NB4 (cell line): ENCODE measurements around the gene NR0B2.
A peak's percentile ranks its signal among the peaks of the same experiment; 100 is the strongest.

Source experiments
- CTCF ChIP-seq: IDR thresholded peaks from one replicate; pipeline ENCODE4 v1.5.1; 2012; ENCODE audit warnings: low read depth, low read length
- MAX ChIP-seq: IDR thresholded peaks from 2 replicates; pipeline ENCODE4 v1.6.1; 2011; ENCODE audit warnings: low read depth, low read length
- MYC ChIP-seq: IDR thresholded peaks from 2 replicates; pipeline ENCODE4 v1.6.1; 2011; ENCODE audit warnings: low read depth, low read length
- POLR2A ChIP-seq: IDR thresholded peaks from 2 replicates; pipeline ENCODE4 v1.6.1; 2011; ENCODE audit warnings: mild to moderate bottlenecking; ENCODE audit not compliant: insufficient read length; ENCODE audit errors: extremely low read depth

DNA sequence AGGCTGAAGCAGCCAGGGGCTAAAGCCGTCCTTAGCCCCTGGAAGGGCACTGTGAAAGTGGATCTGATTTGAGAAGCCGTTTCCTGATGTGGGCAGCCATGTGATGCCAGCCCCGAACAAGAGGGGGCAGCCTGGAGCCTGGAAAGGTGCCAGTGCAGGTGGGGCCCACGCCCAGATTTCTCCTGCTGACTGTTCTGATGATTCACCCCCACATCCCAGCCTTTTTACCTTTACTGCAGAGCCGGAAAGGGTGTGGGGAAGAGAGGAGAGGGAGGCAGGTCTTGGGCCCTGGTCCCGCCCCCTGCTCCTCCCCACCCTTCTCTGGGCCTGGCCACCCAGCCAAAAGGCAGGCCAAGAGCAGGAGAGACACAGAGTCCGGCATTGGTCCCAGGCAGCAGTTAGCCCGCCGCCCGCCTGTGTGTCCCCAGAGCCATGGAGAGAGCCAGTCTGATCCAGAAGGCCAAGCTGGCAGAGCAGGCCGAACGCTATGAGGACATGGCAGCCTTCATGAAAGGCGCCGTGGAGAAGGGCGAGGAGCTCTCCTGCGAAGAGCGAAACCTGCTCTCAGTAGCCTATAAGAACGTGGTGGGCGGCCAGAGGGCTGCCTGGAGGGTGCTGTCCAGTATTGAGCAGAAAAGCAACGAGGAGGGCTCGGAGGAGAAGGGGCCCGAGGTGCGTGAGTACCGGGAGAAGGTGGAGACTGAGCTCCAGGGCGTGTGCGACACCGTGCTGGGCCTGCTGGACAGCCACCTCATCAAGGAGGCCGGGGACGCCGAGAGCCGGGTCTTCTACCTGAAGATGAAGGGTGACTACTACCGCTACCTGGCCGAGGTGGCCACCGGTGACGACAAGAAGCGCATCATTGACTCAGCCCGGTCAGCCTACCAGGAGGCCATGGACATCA is 50.7 kb downstream of the NR0B2 start, which contains the start of gene SFN:
- peak; percentile 51 for TF ChIP-seq CTCF
- no peak for TF ChIP-seq POLR2A
- TF ChIP-seq MAX = peak; percentile 9; the same call in 1 of the 2 replicates
- TF ChIP-seq MYC = no peak
